Activated naive CD4-positive, alpha-beta T cell treated with anti-CD3 and anti-CD28 coated beads, Interleukin-2, amount 10 ng/mL, durations not matched to agents 7 days and 5 days (primary cell): ENCODE measurements around the gene CDK11B.

Experiments used
- CTCF ChIA-PET: fragments of 350-600 bp; sonication (Branson Sonifier 250); formaldehyde crosslinking; loops from one replicate; lab custom pipeline; 2021; ENCODE audit warnings: antibody characterized with exemption; lab: Charles Lee
- DNase-seq: peaks from one replicate; pipeline ENCODE4 v3.0.0-alpha.2; 2020
- H3K27ac Mint-ChIP-seq: one replicate; pipeline ENCODE4 v1.8.0; 2021; ENCODE audit warnings: mild to moderate bottlenecking, moderate library complexity, mixed read lengths
- H3K27me3 Mint-ChIP-seq: one replicate; pipeline ENCODE4 v1.8.0; 2021; ENCODE audit warnings: mild to moderate bottlenecking, mixed read lengths
- H3K36me3 Mint-ChIP-seq: one replicate; pipeline ENCODE4 v1.8.0; 2021; ENCODE audit warnings: mixed read lengths
- H3K4me1 Mint-ChIP-seq: one replicate; pipeline ENCODE4 v1.8.0; 2021; ENCODE audit warnings: mixed read lengths
- H3K4me3 Mint-ChIP-seq: one replicate; pipeline ENCODE4 v1.8.0; 2021; ENCODE audit warnings: mild to moderate bottlenecking, moderate library complexity, mixed read lengths
- H3K9me3 Mint-ChIP-seq: one replicate; pipeline ENCODE4 v1.8.0; 2021; ENCODE audit warnings: mixed read lengths

Gene CDK11B

GRCh38 chr1:1628754-1629429 is 29.9 kb downstream of the CDK11B start:
- peaks cover 8% of the 10 kb centered on the region for H3K4me1 Mint-ChIP-seq
- CTCF ChIA-PET = no interaction called here
- DNase-seq = peak; percentile 57
- H3K27me3 Mint-ChIP-seq = peaks cover 23% of the 10 kb centered on the region
- H3K4me3 Mint-ChIP-seq = peak overlapping the region; percentile 38
- H3K27ac Mint-ChIP-seq = no peak overlapping the region
- H3K9me3 Mint-ChIP-seq = no peaks in the 10 kb centered on the region
- H3K36me3 Mint-ChIP-seq = peaks cover 2% of the 10 kb centered on the region

DNA sequence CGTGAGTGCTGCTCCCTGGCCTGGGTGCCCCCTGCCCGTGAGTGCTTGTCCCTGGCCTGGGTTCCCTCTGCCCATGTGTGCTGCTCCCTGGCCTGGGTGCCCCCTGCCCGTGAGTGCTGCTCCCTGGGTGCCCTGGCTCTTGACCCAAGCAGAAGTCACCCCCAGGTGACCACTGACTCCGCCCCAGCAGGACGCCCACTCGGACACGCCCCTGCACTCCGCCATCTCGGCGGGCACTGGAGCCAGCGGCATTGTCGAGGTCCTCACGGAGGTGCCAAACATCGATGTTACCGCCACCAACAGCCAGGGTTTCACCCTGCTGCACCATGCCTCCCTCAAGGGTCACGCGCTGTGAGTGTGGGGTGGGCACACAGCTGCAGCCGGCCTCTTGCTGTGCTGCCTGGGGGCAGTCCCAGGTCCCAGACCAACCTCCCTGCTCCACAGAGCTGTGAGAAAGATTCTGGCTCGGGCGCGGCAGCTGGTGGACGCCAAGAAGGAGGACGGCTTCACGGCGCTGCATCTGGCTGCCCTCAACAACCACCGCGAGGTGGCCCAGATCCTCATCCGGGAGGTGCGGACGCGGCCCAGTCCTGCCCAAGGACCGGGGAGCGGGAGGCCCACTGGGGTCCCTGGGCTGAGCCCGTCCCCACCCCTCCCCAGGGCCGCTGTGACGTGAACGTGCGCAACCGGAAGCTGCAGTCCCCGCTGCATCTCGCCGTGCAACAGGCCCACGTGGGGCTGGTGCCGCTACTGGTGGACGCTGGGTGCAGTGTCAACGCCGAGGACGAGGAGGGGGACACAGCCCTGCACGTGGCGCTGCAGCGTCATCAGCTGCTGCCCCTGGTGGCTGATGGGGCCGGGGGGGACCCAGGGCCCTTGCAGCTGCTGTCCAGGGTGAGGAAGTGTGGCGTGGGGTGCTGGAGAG is 30.7 kb downstream of the CDK11B start:
- peaks cover 23% of the 10 kb centered on the region for H3K27me3 Mint-ChIP-seq
- H3K9me3 Mint-ChIP-seq = no peaks in the 10 kb centered on the region
- peak overlapping the region; percentile 38 for H3K4me3 Mint-ChIP-seq
- H3K27ac Mint-ChIP-seq = no peak overlapping the region
- H3K4me1 Mint-ChIP-seq = peaks cover 8% of the 10 kb centered on the region
- H3K36me3 Mint-ChIP-seq = peaks cover 2% of the 10 kb centered on the region
- no peak for DNase-seq
- CTCF ChIA-PET = no interaction called here

DNA sequence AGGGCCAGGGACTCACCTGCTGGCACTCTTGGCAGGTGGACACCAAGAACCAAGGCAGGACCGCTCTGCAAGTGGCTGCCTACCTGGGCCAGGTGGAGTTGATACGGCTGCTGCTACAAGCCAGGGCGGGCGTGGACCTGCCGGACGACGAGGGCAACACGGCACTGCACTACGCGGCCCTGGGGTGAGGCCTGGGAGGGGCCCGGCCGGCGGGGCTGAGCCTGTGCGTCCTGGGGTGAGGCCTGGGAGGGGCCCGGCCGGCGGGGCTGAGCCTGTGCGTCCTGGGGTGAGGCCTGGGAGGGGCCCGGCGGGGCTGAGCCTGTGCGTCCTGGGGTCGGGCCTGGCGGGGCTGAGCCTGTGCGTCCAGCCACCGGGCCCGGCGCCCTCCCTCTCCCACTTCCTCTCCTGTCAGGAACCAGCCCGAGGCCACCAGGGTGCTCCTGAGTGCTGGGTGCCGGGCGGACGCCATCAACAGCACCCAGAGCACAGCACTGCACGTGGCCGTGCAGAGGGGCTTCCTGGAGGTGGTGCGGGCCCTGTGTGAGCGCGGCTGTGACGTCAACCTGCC is 31.5 kb downstream of the CDK11B start:
- H3K36me3 Mint-ChIP-seq = peaks cover 2% of the 10 kb centered on the region
- peaks cover 8% of the 10 kb centered on the region for H3K4me1 Mint-ChIP-seq
- peak overlapping the region; percentile 10 for H3K4me3 Mint-ChIP-seq
- no peaks in the 10 kb centered on the region for H3K9me3 Mint-ChIP-seq
- no peak overlapping the region for H3K27ac Mint-ChIP-seq
- peaks cover 23% of the 10 kb centered on the region for H3K27me3 Mint-ChIP-seq
- CTCF ChIA-PET = no interaction called here
- no peak for DNase-seq

- peaks cover 18% of the 10 kb centered on the region for H3K27me3 Mint-ChIP-seq
- no peak overlapping the region for H3K4me3 Mint-ChIP-seq
- no peaks in the 10 kb centered on the region for H3K9me3 Mint-ChIP-seq
- peaks cover 2% of the 10 kb centered on the region for H3K36me3 Mint-ChIP-seq
- H3K27ac Mint-ChIP-seq = no peak overlapping the region
- peaks cover 6% of the 10 kb centered on the region for H3K4me1 Mint-ChIP-seq
- DNase-seq = no peak
- CTCF ChIA-PET = no interaction called here
These were observed 32.3 kb downstream of the CDK11B start for GRCh38 chr1:1626207-1627141.

GRCh38 chr1:1625824-1626206 is 33.0 kb downstream of the CDK11B start:
- Mint-ChIP-seq H3K27ac (no peak overlapping the region), H3K9me3 (no peaks in the 10 kb centered on the region), H3K4me1 (peaks cover 6% of the 10 kb centered on the region), H3K4me3 (no peak overlapping the region), H3K36me3 (peaks cover 2% of the 10 kb centered on the region), H3K27me3 (peaks cover 11% of the 10 kb centered on the region)
- no peak for DNase-seq
- CTCF ChIA-PET = no interaction called here

DNA sequence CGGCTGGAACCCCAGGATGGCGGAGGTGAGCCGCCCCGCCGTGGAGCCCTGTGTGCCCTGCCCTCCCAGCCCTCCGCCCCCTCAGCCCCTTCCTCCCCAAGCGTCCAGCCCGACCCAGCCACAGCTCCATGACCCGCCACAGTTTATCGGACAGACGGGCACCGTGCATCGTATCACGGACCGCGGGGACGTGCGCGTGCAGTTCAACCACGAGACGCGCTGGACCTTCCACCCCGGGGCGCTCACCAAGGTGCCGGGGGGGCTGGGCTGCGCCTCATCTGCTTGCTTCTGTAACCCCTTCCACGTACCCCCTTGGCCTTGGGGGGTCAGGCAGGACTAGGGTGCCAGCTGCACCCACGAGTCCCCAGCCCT is 33.4 kb downstream of the CDK11B start:
- Mint-ChIP-seq H3K4me1 (peaks cover 5% of the 10 kb centered on the region), H3K9me3 (no peaks in the 10 kb centered on the region), H3K27me3 (peaks cover 7% of the 10 kb centered on the region), H3K4me3 (no peak overlapping the region), H3K36me3 (peaks cover 2% of the 10 kb centered on the region), H3K27ac (no peak overlapping the region)
- CTCF ChIA-PET = no interaction called here
- DNase-seq = no peak

DNA sequence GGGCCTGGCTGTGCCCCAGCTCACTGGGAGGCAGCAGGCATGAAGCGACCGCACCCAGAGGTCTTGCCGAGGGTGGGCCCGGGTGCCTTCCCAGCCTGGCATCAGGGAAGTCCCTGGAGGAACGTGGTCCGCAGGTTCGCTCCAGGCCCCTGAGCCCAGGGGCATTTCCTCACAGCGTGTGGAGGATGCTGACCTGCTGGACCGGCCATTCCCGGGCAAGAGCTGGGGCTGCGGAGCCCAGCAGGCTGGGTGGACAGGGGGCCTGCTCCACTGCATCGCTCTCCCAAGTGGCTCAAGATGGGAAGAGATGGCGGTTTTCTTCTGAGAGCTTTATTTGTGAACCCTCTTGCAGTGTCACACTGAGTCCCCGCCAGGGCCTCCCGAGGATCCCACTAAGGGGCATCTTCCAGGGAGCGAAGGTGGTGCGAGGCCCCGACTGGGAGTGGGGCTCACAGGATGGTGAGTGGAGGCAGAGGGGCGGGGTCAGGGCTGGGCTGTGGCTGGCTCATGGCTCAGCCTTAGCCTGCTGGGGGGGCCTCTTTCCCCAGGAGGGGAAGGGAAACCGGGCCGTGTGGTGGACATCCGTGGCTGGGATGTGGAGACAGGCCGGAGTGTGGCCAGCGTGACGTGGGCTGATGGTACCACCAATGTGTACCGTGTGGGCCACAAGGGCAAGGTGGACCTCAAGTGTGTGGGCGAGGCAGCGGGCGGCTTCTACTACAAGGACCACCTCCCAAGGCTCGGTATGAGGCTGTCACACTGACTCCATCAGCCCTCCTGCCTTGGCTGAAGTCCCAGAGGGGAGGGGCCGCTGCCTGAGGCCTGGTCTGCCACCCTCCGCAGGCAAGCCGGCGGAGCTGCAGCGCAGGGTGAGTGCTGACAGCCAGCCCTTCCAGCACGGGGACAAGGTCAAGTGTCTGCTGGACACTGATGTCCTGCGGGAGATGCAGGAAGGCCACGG is 34.1 kb downstream of the CDK11B start:
- H3K4me3 Mint-ChIP-seq = no peak overlapping the region
- no peaks in the 10 kb centered on the region for H3K9me3 Mint-ChIP-seq
- peaks cover 2% of the 10 kb centered on the region for H3K4me1 Mint-ChIP-seq
- CTCF ChIA-PET = no interaction called here
- peak overlapping the region; percentile 33 for H3K27ac Mint-ChIP-seq
- H3K27me3 Mint-ChIP-seq = peaks cover under 1% of the 10 kb centered on the region
- no peaks in the 10 kb centered on the region for H3K36me3 Mint-ChIP-seq
- no peak for DNase-seq

DNA sequence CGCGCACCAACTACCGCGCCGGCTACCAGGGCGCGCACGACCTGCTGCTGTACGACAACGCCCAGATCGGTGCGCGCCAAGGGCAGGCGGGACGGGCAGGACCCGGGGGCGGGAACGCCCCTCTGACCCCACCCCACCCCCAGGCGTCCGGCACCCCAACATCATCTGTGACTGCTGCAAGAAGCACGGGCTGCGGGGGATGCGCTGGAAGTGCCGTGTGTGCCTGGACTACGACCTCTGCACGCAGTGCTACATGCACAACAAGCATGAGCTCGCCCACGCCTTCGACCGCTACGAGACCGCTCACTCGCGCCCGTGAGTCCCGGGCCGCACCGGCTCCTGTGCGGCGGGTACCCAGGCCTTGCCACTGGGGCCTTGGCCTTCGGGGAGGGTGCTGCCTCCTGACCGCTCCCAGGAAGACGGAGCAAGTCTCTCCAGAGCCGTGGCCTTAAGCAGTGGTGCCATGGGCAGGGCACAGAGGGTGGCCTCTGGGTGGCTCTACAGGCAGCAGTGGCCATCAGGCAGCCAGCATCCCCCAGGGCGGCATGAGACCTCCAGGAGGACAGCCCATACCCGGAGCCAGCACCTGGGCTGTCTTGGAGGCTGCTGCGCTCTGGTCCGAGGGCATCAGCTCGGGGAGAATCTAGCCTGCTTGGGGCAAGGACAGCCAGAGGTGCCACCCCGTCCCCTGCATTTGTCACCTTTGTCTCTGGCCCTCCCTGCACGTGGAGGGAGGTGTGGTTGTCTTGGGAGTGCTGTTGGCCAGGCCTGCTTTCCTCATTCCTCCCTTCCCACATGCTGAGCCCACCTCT is 35.0 kb downstream of the CDK11B start:
- CTCF ChIA-PET = no interaction called here
- no peaks in the 10 kb centered on the region for H3K27me3 Mint-ChIP-seq
- H3K9me3 Mint-ChIP-seq = no peaks in the 10 kb centered on the region
- H3K4me1 Mint-ChIP-seq = peaks cover 2% of the 10 kb centered on the region
- no peaks in the 10 kb centered on the region for H3K36me3 Mint-ChIP-seq
- DNase-seq = no peak
- no peak overlapping the region for H3K27ac Mint-ChIP-seq
- H3K4me3 Mint-ChIP-seq = no peak overlapping the region

DNA sequence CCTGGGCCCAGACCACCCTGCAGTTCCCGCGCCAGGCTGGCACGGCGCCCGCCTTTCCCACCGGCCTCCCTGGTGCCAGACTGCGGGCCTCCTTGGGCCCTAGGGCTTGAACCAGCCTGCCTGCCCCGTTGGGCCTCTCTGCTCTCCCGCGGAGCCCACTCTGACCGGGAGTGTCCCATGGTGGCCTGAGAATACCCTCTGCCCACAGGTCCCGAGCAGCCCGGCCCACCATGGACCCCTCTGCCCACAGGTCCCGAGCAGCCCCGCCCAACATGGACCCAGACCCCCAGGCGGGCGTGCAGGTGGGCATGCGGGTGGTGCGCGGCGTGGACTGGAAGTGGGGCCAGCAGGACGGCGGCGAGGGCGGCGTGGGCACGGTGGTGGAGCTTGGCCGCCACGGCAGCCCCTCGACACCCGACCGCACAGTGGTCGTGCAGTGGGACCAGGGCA is 35.6 kb downstream of the CDK11B start:
- Mint-ChIP-seq H3K36me3 (no peaks in the 10 kb centered on the region), H3K27me3 (no peaks in the 10 kb centered on the region), H3K4me1 (no peaks in the 10 kb centered on the region), H3K4me3 (no peak overlapping the region), H3K9me3 (no peaks in the 10 kb centered on the region), H3K27ac (no peak overlapping the region)
- CTCF ChIA-PET = no interaction called here
- no peak for DNase-seq

DNA sequence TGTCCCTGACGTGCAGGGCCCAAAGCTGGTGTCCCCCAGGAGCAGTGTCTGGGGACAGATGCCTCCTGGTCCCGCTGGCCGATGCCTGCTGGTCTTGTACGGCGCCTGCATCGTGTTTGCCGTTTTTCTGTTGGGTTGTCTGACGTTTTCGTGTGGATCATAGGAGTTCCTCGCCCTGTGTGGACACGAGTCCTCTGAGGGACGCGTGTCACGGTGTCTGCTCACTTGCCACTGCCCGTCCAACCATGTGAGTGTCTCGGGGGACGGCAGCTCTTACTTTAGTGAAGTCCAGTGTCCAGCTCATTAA is 36.1 kb downstream of the CDK11B start:
- Mint-ChIP-seq H3K9me3 (no peaks in the 10 kb centered on the region), H3K27ac (peak overlapping the region; percentile 13), H3K4me3 (no peak overlapping the region), H3K27me3 (no peaks in the 10 kb centered on the region), H3K4me1 (no peaks in the 10 kb centered on the region), H3K36me3 (no peaks in the 10 kb centered on the region)
- CTCF ChIA-PET = no interaction called here
- DNase-seq = no peak

GRCh38 chr1:1622010-1622787 is 36.6 kb downstream of the CDK11B start:
- H3K4me1 Mint-ChIP-seq = peaks cover 3% of the 10 kb centered on the region
- H3K27me3 Mint-ChIP-seq = no peaks in the 10 kb centered on the region
- H3K36me3 Mint-ChIP-seq = peaks cover 5% of the 10 kb centered on the region
- H3K4me3 Mint-ChIP-seq = no peak overlapping the region
- no peak for DNase-seq
- CTCF ChIA-PET = no interaction called here
- H3K27ac Mint-ChIP-seq = no peak overlapping the region
- no peaks in the 10 kb centered on the region for H3K9me3 Mint-ChIP-seq
